GM12873 (cell line): ENCODE measurements around the gene FYCO1.

Source experiments
- TF ChIP-seq, protein P1 (sequence below): IDR thresholded peaks from 2 replicates; pipeline ENCODE4 v1.5.1; 2012; ENCODE audit warnings: low read depth, mild to moderate bottlenecking, moderate library complexity, low read length, control low read depth; ENCODE audit not compliant: insufficient read depth; ENCODE audit errors: missing control alignments

The FYCO1 gene

GRCh38 chr3:45979378-45979777, 16.2 kb downstream of the FYCO1 start:
- TF ChIP-seq, protein P1, sequence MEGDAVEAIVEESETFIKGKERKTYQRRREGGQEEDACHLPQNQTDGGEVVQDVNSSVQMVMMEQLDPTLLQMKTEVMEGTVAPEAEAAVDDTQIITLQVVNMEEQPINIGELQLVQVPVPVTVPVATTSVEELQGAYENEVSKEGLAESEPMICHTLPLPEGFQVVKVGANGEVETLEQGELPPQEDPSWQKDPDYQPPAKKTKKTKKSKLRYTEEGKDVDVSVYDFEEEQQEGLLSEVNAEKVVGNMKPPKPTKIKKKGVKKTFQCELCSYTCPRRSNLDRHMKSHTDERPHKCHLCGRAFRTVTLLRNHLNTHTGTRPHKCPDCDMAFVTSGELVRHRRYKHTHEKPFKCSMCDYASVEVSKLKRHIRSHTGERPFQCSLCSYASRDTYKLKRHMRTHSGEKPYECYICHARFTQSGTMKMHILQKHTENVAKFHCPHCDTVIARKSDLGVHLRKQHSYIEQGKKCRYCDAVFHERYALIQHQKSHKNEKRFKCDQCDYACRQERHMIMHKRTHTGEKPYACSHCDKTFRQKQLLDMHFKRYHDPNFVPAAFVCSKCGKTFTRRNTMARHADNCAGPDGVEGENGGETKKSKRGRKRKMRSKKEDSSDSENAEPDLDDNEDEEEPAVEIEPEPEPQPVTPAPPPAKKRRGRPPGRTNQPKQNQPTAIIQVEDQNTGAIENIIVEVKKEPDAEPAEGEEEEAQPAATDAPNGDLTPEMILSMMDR, result no peak

DNA sequence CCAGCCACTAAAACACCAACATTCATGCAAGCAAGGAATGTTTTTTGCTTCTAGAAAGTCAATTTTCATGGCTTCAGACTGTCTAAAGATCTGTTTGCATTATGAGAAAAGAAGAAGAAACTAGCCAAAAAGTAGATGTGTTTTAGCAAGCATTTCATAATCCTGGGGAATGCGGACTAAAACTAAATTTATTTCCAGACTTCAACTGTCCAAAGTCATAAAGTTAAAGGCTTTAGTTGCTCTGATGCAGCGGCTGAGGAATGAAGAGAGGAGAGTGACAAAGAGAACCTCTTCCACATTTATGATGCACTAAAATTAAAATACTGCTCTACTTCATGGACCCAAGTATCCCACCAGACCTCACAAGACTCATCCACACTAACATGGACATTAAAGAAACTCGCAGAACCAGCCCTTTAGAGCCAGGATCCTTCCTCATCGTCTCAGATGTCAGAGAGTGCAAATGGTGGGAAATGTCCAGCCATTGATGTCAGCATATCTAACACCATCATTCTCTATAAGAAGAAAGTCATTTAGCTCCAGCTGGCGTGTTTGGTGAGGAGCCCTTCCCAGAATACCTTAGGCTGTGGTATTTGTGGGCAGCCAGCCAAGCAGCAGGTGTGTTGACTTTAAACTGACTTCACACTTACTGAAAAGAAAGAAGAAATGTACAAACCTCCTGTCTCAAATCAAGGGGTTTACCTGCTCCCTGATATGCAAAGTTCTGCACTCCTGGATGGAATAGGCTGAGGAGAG, 17.4 kb downstream of the FYCO1 start:
- TF ChIP-seq, protein P1, result no peak

- TF ChIP-seq, protein P1, result no peak
These were observed 19.2 kb downstream of the FYCO1 start for GRCh38 chr3:45976191-45977091.

- TF ChIP-seq, protein P1, result no peak
These were observed 19.9 kb downstream of the FYCO1 start for GRCh38 chr3:45975686-45976085.

DNA sequence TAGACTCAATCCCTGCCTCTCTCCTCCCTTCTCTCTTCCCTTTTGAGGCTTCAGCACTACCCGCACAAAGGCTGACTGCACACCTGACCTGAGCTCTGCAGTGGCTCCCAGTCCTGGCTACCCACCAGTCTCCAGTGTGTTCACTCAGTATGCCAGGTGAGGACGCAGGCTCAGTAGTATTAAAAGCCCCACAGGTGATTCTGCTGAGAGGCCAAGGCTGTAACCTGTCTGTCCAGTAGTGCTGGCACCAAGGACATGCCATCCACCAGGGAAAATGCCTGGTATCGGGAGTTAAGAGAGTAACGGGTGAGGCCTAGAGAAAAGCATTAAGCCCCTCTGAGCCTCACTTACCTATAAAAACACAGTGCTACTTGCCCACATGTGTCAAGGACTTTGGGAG, 20.9 kb downstream of the FYCO1 start:
- TF ChIP-seq, protein P1, result no peak

GRCh38 chr3:45972534-45973402, 22.9 kb downstream of the FYCO1 start:
- TF ChIP-seq, protein P1, result no peak
